ENCODE data around the gene ITFG1.
"Not testable (repeated sequence)": the region's sequence is repeated elsewhere in the genome, so short reads cannot be mapped to it uniquely, and the experiment has no call there.

The ITFG1 gene

DNA sequence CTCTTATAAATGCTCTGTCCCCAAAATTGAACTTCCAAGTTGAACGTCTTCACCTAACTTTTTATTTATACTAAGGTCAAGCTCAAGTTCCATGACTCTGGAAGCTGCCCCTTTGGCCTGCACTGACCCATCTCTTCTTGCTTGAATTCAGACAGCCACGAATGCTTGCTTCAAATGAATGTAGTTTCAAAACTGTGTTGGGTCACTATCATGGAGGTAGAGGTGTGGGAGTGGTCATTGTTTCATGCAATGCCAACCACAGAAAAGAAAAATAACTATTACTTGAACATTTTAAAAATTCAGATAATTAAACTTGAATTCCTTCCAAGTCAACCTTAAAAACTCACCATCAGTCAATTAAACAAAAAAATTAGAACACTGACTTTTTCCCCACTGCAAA is 2.5 kb downstream of the ITFG1 start:
- H3K4me3 ChIP-seq (ENCODE audit: low read length) = no peak overlapping the region
- peaks cover 25% of the 10 kb centered on the region for H3K4me1 ChIP-seq (ENCODE audit: insufficient read depth, low read length)
- no peak overlapping the region for H3K9ac ChIP-seq (ENCODE audit: low read depth, low read length)
- no peaks in the 10 kb centered on the region for H3K9me3 ChIP-seq (ENCODE audit: insufficient read depth, low read depth, low read length)
- H3K27me3 ChIP-seq (ENCODE audit: insufficient read depth, low read length) = no peaks in the 10 kb centered on the region
- H3K36me3 ChIP-seq (ENCODE audit: insufficient read depth, low read length) = peaks cover 39% of the 10 kb centered on the region
- 95% methylated on average over 2 of the region's 2 CpGs for WGBS
- no peak overlapping the region for H3K27ac ChIP-seq (ENCODE audit: low read depth, low read length)

DNA sequence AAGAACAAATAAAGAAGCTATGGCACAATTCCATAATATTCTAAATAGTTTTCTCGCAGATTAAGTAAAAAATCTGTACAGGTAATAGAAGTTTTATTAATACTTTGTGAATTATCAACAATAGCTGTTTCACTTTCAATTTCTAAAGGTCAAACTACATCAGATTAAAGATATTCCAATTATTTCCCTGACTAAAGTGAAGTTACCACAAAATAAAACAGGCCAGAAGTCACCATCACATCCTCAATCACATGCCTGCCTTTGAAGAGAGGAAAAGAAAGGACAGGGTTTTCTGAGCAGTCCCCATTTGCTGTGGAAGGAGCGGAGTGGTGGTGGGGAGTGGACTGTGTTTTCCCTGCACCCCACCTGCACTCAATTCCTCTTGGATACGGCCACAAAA is 11.1 kb downstream of the ITFG1 start:
- H3K9ac ChIP-seq (ENCODE audit: low read depth, low read length) = no peak overlapping the region
- peaks cover 60% of the 10 kb centered on the region for H3K36me3 ChIP-seq (ENCODE audit: insufficient read depth, low read length)

GRCh38 chr16:47448830-47449575 is 11.9 kb downstream of the ITFG1 start:
- 100% methylated on average over 2 of the region's 3 CpGs for WGBS
- Histone ChIP-seq H3K4me3 (ENCODE audit: low read length) (no peak overlapping the region), H3K27me3 (ENCODE audit: insufficient read depth, low read length) (no peaks in the 10 kb centered on the region), H3K27ac (ENCODE audit: low read depth, low read length) (no peak overlapping the region), H3K36me3 (ENCODE audit: insufficient read depth, low read length) (peaks cover 54% of the 10 kb centered on the region), H3K9ac (ENCODE audit: low read depth, low read length) (no peak overlapping the region), H3K9me3 (ENCODE audit: insufficient read depth, low read depth, low read length) (no peaks in the 10 kb centered on the region), H3K4me1 (ENCODE audit: insufficient read depth, low read length) (no peaks in the 10 kb centered on the region)

More for the DNA sequence above, 11.1 kb downstream of the ITFG1 start:
- Histone ChIP-seq H3K4me1 (ENCODE audit: insufficient read depth, low read length) (no peaks in the 10 kb centered on the region), H3K4me3 (ENCODE audit: low read length) (no peak overlapping the region), H3K27me3 (ENCODE audit: insufficient read depth, low read length) (no peaks in the 10 kb centered on the region), H3K9me3 (ENCODE audit: insufficient read depth, low read depth, low read length) (no peaks in the 10 kb centered on the region), H3K27ac (ENCODE audit: low read depth, low read length) (no peak overlapping the region)
- 93% methylated on average over 2 of the region's 3 CpGs for WGBS

- Histone ChIP-seq H3K36me3 (ENCODE audit: insufficient read depth, low read length) (peaks cover 29% of the 10 kb centered on the region), H3K4me1 (ENCODE audit: insufficient read depth, low read length) (no peaks in the 10 kb centered on the region), H3K9me3 (ENCODE audit: insufficient read depth, low read depth, low read length) (no peaks in the 10 kb centered on the region), H3K9ac (ENCODE audit: low read depth, low read length) (no peak overlapping the region), H3K4me3 (ENCODE audit: low read length) (no peak overlapping the region), H3K27me3 (ENCODE audit: insufficient read depth, low read length) (no peaks in the 10 kb centered on the region), H3K27ac (ENCODE audit: low read depth, low read length) (no peak overlapping the region)
- WGBS = 99% methylated on average over 3 of the region's 3 CpGs
These were observed 14.4 kb downstream of the ITFG1 start for GRCh38 chr16:47446431-47446830.

- H3K9ac ChIP-seq (ENCODE audit: low read depth, low read length); H3K9me3 ChIP-seq (ENCODE audit: insufficient read depth, low read depth, low read length); H3K36me3 ChIP-seq (ENCODE audit: insufficient read depth, low read length); H3K4me3 ChIP-seq (ENCODE audit: low read length); H3K27me3 ChIP-seq (ENCODE audit: insufficient read depth, low read length); H3K4me1 ChIP-seq (ENCODE audit: insufficient read depth, low read length); H3K27ac ChIP-seq (ENCODE audit: low read depth, low read length): not testable (repeated sequence)
These were observed 18.0 kb downstream of the ITFG1 start for GRCh38 chr16:47442884-47443283.

DNA sequence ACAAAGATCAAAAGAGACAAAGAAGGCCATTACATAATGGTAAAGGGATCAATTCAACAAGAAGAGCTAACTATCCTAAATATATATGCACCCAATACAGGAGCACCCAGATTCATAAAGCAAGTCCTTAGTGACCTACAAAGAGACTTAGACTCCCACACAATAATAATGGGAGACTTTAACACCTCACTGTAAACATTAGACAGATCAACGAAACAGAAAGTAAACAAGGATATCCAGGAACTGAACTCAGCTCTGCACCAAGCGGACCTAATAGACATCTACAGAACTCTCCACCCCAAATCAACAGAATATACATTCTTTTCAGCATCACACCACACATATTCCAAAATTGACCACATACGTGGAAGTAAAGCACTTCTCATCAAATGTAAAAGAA is 20.8 kb downstream of the ITFG1 start:
- H3K9me3 ChIP-seq (ENCODE audit: insufficient read depth, low read depth, low read length); H3K27me3 ChIP-seq (ENCODE audit: insufficient read depth, low read length); H3K27ac ChIP-seq (ENCODE audit: low read depth, low read length); H3K4me1 ChIP-seq (ENCODE audit: insufficient read depth, low read length); H3K36me3 ChIP-seq (ENCODE audit: insufficient read depth, low read length); H3K9ac ChIP-seq (ENCODE audit: low read depth, low read length); H3K4me3 ChIP-seq (ENCODE audit: low read length): not testable (repeated sequence)
- WGBS = 91% methylated on average over 3 of the region's 3 CpGs

DNA sequence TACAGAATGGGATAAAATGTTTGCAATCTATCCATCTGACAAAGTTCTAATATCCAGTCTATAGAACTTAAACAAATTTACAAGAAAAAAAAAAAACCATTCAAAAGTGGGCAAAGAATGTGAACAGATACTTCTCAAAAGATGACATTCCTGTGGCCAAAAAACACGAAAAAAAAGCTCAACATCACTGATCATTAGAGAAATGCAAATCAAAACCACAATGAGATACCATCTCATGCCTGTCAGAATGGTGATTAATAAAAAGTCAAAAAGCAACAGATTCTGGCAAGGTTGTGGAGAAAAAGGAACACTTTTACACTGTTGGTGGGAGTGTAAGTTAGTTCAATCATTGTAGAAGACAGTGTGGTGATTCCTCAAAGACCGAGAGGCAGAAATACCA is 26.6 kb downstream of the ITFG1 start:
- peaks cover 12% of the 10 kb centered on the region; the same call in 1 of the 2 replicates for H3K9me3 ChIP-seq (ENCODE audit: insufficient read depth, low read depth, low read length)
- H3K4me3 ChIP-seq (ENCODE audit: low read length); H3K36me3 ChIP-seq (ENCODE audit: insufficient read depth, low read length); H3K27ac ChIP-seq (ENCODE audit: low read depth, low read length); H3K27me3 ChIP-seq (ENCODE audit: insufficient read depth, low read length); H3K4me1 ChIP-seq (ENCODE audit: insufficient read depth, low read length); H3K9ac ChIP-seq (ENCODE audit: low read depth, low read length): not testable (repeated sequence)
- 94% methylated on average over 2 of the region's 2 CpGs for WGBS

- WGBS = 96% methylated on average over 3 of the region's 3 CpGs
- no peaks in the 10 kb centered on the region for H3K4me1 ChIP-seq (ENCODE audit: insufficient read depth, low read length)
- H3K27me3 ChIP-seq (ENCODE audit: insufficient read depth, low read length) = no peaks in the 10 kb centered on the region
- H3K36me3 ChIP-seq (ENCODE audit: insufficient read depth, low read length) = 0 out of 2 replicates have a peak, but pooled peaks cover 15% of the 10 kb centered on the region
- H3K9me3 ChIP-seq (ENCODE audit: insufficient read depth, low read depth, low read length) = peaks cover 8% of the 10 kb centered on the region; the same call in 1 of the 2 replicates
- no peak overlapping the region for H3K27ac ChIP-seq (ENCODE audit: low read depth, low read length)
- H3K9ac ChIP-seq (ENCODE audit: low read depth, low read length) = no peak overlapping the region
- no peak overlapping the region for H3K4me3 ChIP-seq (ENCODE audit: low read length)
These were observed 28.9 kb downstream of the ITFG1 start for GRCh38 chr16:47431960-47432359.

- H3K27ac ChIP-seq (ENCODE audit: low read depth, low read length) = no peak overlapping the region
- H3K27me3 ChIP-seq (ENCODE audit: insufficient read depth, low read length) = no peaks in the 10 kb centered on the region
- H3K9ac ChIP-seq (ENCODE audit: low read depth, low read length) = no peak overlapping the region
- H3K4me1 ChIP-seq (ENCODE audit: insufficient read depth, low read length) = peaks cover 3% of the 10 kb centered on the region; the same call in 1 of the 2 replicates
- no peak overlapping the region for H3K4me3 ChIP-seq (ENCODE audit: low read length)
- peaks cover 8% of the 10 kb centered on the region; the same call in 1 of the 2 replicates for H3K9me3 ChIP-seq (ENCODE audit: insufficient read depth, low read depth, low read length)
- 94% methylated on average over 1 of the region's 1 CpG for WGBS
- H3K36me3 ChIP-seq (ENCODE audit: insufficient read depth, low read length) = peaks cover 21% of the 10 kb centered on the region; the same call in 1 of the 2 replicates
These were observed 34.1 kb downstream of the ITFG1 start for GRCh38 chr16:47426806-47427205.

DNA sequence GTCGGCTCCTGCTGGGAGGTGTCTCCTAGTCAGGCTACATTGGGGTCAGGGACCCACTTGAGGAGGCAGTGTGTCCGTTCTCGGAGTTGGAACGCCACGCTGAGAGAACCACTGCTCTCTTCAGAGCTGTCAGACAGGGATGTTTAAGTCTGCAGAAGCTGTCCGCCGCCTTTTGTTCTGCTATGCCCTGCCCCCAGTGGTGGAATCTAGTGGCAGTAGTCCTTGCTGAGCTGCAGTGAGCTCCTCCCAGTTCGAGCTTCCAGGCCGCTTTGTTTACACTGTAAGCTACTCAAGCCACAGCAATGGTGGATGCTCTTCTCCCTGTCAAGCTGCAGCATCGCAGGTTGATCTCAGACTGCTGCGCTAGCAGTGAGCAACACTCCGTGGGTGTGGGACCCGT is 36.0 kb downstream of the ITFG1 start:
- no peak overlapping the region for H3K27ac ChIP-seq (ENCODE audit: low read depth, low read length)
- H3K9ac ChIP-seq (ENCODE audit: low read depth, low read length) = no peak overlapping the region
- 83% methylated on average over 13 of the region's 13 CpGs for WGBS
- no peaks in the 10 kb centered on the region for H3K9me3 ChIP-seq (ENCODE audit: insufficient read depth, low read depth, low read length)
- H3K27me3 ChIP-seq (ENCODE audit: insufficient read depth, low read length) = no peaks in the 10 kb centered on the region
- H3K4me3 ChIP-seq (ENCODE audit: low read length) = no peak overlapping the region
- peaks cover 3% of the 10 kb centered on the region; the same call in 1 of the 2 replicates for H3K4me1 ChIP-seq (ENCODE audit: insufficient read depth, low read length)
- peaks cover 21% of the 10 kb centered on the region; the same call in 1 of the 2 replicates for H3K36me3 ChIP-seq (ENCODE audit: insufficient read depth, low read length)

GRCh38 chr16:47416869-47417268 is 44.0 kb downstream of the ITFG1 start:
- WGBS = 88% methylated on average over 1 of the region's 1 CpG
- Histone ChIP-seq H3K4me3 (ENCODE audit: low read length) (no peak overlapping the region), H3K27me3 (ENCODE audit: insufficient read depth, low read length) (no peaks in the 10 kb centered on the region), H3K36me3 (ENCODE audit: insufficient read depth, low read length) (no peaks in the 10 kb centered on the region), H3K9me3 (ENCODE audit: insufficient read depth, low read depth, low read length) (no peaks in the 10 kb centered on the region), H3K27ac (ENCODE audit: low read depth, low read length) (no peak overlapping the region), H3K4me1 (ENCODE audit: insufficient read depth, low read length) (no peaks in the 10 kb centered on the region), H3K9ac (ENCODE audit: low read depth, low read length) (no peak overlapping the region)

DNA sequence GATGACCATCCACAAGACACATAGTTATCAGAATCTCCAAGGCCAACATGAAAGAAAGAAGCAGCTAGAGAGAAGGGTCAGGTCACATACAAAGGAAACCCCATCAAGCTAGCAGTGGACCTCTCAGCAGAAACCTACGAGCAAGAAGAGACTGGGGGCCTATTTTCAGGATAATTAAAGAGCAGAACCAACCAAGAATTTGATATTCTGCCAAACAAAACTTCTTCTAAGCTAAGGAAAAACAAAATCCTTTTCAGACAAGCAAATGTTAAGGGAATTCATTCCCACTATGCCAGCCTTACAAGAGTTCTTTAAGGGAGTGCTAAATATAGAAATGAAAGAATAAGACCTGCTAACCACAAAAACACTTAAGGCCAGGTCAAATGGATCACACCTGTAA is 47.8 kb downstream of the ITFG1 start:
- Histone ChIP-seq H3K4me3 (ENCODE audit: low read length) (no peak overlapping the region), H3K9ac (ENCODE audit: low read depth, low read length) (no peak overlapping the region), H3K9me3 (ENCODE audit: insufficient read depth, low read depth, low read length) (no peaks in the 10 kb centered on the region), H3K27me3 (ENCODE audit: insufficient read depth, low read length) (no peaks in the 10 kb centered on the region), H3K4me1 (ENCODE audit: insufficient read depth, low read length) (no peaks in the 10 kb centered on the region), H3K27ac (ENCODE audit: low read depth, low read length) (no peak overlapping the region), H3K36me3 (ENCODE audit: insufficient read depth, low read length) (no peaks in the 10 kb centered on the region)
- 95% methylated on average over 1 of the region's 1 CpG for WGBS

Data from HUES64 (cell line).